RPMI8226 (cell line): Measurements from ENCODE around the gene RPUSD3.

ENCODE experiments used
- DNase-seq: peaks from one replicate; pipeline ENCODE4 v3.0.0-alpha.2; 2015

RPUSD3 gene

GRCh38 chr3:9797196-9797945, 46.4 kb downstream of the RPUSD3 start:
- no peak for DNase-seq

- no peak for DNase-seq
Measured at GRCh38 chr3:9795207-9795606, 48.6 kb downstream of the RPUSD3 start.

DNA sequence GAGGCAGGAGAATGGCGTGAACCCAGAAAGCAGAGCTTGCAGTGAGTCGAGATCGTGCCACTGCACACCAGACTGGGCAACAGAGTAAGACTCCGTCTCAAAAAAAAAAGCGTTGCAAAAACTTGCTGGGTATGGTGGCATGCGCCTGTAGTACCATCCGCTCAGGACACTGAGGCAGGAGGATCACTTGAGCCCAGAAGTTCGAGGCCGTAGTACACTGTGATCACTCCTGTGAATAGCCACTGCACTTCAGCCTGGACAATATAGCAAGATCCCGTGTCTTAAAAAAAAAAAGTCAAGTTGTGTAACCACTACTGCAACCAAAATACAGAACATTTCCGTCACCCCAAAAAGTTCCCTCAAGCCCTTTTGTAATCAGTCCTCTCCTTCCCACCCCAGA, 49.4 kb downstream of the RPUSD3 start:
- DNase-seq = no peak

DNA sequence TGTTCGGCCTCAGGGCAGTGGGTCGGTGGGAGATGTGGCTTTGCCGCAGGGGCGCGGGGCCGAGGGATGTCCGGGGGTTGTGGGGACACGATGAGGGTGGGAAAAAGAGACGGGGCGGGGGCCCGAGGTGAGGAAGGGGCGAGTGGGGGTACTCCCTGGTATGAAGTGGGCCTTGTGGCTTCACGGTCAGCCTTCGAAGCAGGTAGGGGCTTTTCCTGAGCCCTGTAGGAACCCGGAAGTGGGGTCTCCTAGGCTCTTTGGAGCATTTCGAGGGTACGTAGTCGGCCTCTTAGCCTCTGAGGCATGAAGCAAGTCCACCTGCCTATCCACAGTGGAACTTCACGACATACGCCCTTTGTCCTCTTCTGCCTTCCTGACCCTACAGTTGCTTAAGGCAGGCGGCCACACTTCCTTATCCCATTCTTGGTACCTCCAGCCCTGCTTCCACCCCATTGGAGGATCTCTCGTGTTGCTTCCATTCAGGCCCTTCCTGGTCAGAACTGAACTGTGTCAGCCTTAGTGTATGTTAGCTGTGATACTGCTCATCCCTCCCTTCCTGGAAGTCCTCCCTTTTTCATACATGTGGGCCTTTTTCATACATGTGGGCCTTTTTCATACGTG, 50.5 kb downstream of the RPUSD3 start:
- peak; percentile 21 for DNase-seq

DNA sequence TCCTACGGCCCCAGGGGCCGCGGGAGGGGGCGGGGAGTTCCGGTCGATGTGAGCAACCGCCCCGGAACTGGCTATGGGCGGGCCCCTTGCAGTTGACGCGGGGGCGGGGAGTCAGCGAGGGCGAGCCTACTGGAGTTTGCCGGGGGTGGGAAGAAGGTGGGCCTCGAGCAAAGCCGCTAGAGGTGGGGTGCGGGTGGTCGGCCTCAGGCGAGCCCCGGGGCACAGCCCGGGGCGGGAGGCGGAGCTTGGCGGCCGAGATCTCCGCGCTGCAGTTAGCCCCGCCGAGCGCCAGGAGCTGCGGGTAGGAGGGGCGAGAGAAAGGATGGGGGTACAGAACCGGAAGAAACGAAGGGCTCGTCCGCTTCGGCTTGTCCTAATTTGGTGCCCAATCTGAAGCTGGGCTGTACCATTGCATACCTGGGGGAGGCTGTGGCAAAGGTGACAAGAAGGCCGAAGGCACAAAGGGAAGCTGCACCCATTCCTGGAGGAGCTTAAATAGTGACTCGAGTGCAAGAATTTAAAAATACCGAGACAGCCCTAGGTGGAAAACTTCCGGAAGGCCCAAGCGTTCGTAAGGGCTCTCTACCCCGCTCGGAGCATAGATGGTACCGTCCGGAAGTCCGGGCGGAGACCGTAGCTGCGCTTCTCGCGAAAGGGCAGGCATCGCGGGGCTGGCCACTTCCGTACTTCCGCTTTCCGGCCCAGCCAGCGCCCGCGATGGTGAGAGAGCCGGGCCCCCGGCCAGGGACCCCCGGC, 51.2 kb downstream of the RPUSD3 start, which contains the start of the genes ARPC4 and TADA3:
TSS of gene ARPC4 (plus strand) at position 678 of the 756 bp plus-strand sequence. CDS start at position 718, 40 bp downstream.
TSS of gene TADA3 (minus strand) at position 69 of the 756 bp plus-strand sequence. CDS start 1,007 bp downstream, outside the sequence.
- peak; percentile 96 for DNase-seq

GRCh38 chr3:9791790-9792404, 51.9 kb downstream of the RPUSD3 start:
- no peak for DNase-seq

DNA sequence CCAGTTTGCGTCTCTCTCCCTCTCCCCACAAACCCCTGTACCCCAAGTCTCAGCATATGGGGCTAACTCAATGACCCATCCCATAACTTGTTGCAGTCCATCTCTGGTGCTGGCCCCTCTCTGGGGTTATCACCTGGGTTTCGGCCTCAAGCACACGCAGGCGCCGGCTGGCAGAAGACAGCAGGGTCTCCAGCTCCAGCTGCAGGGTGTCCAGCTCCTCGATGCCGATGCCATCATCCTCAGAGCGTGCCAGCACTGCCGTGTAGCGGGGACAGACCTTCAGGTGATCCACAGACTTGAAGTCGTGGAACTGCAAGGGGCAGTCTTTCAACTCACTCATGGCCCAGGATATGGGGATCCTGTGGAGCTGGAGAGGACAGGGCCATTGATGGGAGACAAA, 52.7 kb downstream of the RPUSD3 start:
- no peak for DNase-seq
